Activated CD8-positive, alpha-beta memory T cell treated with anti-CD3 and anti-CD28 coated beads for 1 hour (primary cell): ENCODE data around the gene D2HGDH.
"Not testable (repeated sequence)": the region's sequence is repeated elsewhere in the genome, so short reads cannot be mapped to it uniquely, and the experiment has no call there.

Experiments used
- DNase-seq, 2 donors: peaks; one replicate each; pipeline ENCODE4 v3.0.0-alpha.2; 2020; ENCODE audit warnings: low read depth in 1 of 2; ENCODE audit errors: extremely low read depth in 1 of 2

D2HGDH gene

DNA sequence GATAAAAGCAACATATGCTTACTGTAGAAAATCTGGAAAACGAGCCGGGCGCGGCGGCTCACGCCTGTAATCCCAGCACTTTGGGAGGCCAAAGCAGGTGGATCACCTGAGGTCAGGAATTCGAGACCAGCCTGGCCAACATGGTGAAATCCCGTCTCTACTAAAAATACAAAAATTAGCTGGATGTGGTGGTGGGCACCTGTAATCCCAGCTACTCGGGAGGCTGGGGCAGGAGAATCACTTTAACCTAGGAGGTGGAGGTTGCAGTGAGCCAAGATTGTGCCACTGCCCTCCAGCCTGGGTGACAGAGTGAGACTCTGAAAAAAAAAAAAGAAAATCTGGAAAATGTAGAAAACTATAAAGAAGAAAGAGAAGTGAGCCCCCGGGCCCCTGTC is 83.4 kb downstream of the D2HGDH start:
- not testable (repeated sequence) for DNase-seq
